HG02571 (cell line): ENCODE results near the gene SLC25A19.
A peak's percentile ranks its signal among the peaks of the same experiment; 100 is the strongest.

Experiments used
- ATAC-seq: cut with Tn5 transposase; IDR thresholded peaks from one replicate; pipeline ENCODE4 v1.9.1; 2021; ENCODE audit warnings: mild to moderate bottlenecking, moderate library complexity; ENCODE audit not compliant: unreplicated experiment

Gene SLC25A19

DNA sequence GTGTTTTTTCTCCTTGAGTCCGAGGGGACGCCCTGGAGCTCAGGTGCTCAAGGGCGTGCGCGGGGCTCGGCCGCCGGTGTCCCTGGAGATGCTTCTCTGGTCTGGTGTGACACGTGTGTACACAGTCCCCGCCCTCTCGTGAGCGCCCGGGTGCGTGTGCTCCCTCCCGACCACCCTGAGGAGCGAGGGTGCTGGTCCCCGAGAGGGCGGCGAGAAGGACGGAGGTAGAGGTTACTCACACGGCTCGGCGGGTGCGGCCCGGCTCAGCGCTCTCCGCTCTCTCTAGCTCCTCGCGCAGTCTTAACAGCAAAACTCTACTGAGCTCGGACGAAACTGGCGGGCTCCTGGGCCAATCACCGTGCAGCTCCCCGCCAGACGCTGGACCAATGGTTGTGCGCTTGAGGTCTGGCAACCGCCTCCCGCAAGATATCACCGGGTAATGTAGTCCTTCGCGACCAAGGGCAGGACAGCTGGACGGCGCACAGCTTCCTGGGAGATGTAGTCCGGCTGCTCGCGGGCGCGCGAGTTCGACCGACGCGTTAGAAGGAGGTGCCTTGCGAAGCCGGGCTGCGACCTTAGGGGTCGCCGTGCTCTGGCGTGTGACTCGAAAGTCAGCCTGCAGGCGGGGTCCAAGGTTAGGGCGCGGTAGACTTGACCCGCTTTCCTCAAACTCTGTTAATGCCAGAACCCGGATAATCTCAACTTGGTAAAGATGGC lies at the start of gene SLC25A19:
Gene SLC25A19, minus strand, starts transcription at position 319 of the 717 bp plus-strand sequence. CDS start 2,669 bp downstream, outside the sequence.
- ATAC-seq: peak; percentile 89

GRCh38 chr17:75338335-75338734 lies 49.1 kb upstream of the SLC25A19 start:
- no peak for ATAC-seq

GRCh38 chr17:75335315-75335714 lies 46.1 kb upstream of the SLC25A19 start:
- ATAC-seq: no peak

- no peak for ATAC-seq
Observed at GRCh38 chr17:75334723-75335122, 45.5 kb upstream of the SLC25A19 start.

- no peak for ATAC-seq
Observed at GRCh38 chr17:75331671-75332070, 42.4 kb upstream of the SLC25A19 start.

- no peak for ATAC-seq
Observed at GRCh38 chr17:75327757-75328156, 38.5 kb upstream of the SLC25A19 start.

- ATAC-seq: no peak
Observed at GRCh38 chr17:75326226-75326848, 37.1 kb upstream of the SLC25A19 start.

DNA sequence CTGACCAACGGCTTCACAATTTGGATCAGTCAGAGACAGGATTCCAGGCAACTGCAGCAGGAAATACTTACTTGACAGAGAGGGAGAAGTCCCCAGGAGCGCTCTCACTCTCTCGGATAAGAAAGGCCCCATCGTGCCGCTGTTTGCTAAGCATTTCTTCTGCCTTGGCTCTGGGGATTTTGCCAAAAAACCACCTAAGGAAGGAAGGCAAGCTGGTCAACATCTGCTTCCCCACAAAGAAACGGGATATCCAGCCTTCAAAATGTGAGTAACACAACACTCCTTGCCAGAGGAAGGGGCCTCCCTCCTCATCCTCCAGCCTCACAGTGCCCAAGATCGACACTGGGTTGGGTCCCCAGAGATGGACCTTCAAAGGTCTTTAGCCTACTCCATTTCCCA lies 36.6 kb upstream of the SLC25A19 start:
- ATAC-seq: no peak

DNA sequence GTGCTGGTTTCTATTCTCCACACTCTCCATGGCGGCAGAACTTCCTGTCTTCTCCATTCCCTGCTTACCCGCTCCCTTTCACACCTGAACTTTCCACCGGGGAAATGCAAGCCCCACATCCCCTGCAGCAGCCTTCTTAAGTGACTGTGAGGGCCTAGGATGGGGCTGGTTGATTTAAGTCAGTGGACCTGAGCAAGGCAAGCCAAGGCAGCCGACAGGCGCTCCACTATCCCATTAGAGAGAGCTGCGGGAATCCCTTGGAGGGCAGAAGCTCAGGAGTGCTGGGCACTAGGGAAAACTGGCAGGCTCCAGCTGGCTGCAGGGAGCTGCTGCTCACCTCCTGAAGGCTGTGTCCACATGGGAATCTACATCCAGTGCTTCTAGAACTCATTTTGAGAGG lies 36.1 kb upstream of the SLC25A19 start:
- no peak for ATAC-seq

GRCh38 chr17:75321506-75321905 lies 32.3 kb upstream of the SLC25A19 start:
- no peak for ATAC-seq

DNA sequence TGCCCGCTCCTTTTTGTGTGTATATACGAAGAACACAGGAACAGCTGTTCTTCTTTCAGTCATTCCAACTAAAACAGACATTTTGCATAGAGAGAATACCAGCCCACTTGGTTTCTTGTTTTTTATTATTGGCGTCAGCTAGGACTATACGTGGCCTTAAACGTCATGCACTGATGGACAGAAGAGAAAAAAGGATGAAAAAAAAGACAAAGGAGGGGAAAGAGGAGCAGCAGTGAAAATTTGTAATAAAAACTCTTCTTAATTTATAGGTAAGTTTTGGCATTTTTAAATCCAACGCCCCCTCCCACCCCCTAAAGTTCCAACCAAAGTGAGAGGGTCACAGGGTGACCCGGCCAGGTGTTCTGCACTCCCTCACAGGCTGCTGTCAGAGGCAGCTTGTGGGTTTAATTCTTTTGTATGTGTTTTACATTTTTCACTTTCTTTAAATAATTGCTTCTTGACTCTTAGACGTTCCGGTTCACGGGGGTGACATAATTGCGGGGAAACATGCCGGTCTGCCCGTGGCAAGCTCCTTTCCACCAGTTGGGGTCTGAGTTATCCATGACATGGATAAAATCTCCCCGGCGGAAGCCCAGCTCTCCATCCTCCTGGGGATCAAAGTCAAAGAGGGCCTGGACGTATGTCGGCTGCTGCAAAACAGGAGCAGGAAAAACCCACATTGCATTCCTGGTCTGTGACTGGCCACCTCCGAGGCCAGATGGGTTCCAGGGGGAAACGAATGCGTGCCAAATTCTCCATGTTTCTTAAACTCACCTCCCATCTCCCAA lies 30.9 kb upstream of the SLC25A19 start:
- peak; percentile 45 for ATAC-seq

- ATAC-seq: no peak
Observed at GRCh38 chr17:75318615-75319222, 29.5 kb upstream of the SLC25A19 start.

- ATAC-seq: no peak
Observed at GRCh38 chr17:75318211-75318610, 29.0 kb upstream of the SLC25A19 start.

- ATAC-seq: no peak
Observed at GRCh38 chr17:75317671-75318070, 28.4 kb upstream of the SLC25A19 start.

DNA sequence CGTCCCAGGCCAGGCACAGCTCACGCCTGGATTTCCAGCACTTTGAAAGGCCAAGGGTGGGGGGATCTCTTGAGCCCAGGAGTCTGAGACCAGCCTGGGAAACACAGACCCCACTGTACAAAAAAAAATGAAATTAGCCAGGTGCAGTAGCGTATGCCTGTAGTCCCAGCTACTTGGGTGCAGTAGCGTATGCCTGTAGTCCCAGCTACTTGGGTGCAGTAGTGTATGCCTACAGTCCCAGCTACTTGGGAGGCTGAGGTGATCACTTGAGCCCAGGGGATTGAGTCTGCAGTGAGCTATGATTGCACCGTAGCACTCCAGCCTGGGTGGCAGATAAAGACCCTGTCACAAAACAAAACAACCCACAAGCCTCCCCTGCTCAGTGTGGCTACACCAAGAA lies 27.0 kb upstream of the SLC25A19 start:
- ATAC-seq: no peak

- ATAC-seq: no peak
Observed at GRCh38 chr17:75315541-75316243, 26.5 kb upstream of the SLC25A19 start.

DNA sequence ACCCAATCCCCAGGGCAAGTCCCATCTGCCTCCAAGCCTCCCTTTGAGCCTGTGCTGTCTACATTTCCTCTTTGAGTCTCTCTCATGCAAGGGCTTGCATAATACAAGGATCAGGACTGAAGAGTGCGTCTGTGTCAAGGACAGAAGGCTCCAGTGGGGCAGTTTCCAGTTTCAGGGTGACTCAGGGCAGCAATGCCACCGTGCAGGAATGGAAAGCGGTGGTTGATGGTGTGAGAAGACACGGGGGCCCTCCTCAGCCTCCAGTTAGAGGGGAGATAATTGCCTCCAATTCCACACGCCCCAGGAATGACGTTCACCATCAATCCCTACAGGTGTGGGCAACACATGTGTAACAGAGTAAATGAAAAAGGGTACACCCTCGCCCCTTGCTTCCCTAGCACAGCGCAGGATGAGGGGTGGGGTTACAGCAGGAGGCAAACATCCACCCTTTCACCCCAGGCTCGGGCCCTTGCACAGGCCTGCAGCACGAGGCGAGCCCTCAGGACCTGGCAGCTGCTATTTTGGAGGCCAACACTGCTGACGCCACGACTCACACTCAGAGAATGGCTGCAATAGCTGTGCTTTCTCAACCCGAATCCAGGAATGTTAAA lies 24.8 kb upstream of the SLC25A19 start:
- ATAC-seq: no peak

- no peak for ATAC-seq
Observed at GRCh38 chr17:75308732-75309629, 19.7 kb upstream of the SLC25A19 start.

DNA sequence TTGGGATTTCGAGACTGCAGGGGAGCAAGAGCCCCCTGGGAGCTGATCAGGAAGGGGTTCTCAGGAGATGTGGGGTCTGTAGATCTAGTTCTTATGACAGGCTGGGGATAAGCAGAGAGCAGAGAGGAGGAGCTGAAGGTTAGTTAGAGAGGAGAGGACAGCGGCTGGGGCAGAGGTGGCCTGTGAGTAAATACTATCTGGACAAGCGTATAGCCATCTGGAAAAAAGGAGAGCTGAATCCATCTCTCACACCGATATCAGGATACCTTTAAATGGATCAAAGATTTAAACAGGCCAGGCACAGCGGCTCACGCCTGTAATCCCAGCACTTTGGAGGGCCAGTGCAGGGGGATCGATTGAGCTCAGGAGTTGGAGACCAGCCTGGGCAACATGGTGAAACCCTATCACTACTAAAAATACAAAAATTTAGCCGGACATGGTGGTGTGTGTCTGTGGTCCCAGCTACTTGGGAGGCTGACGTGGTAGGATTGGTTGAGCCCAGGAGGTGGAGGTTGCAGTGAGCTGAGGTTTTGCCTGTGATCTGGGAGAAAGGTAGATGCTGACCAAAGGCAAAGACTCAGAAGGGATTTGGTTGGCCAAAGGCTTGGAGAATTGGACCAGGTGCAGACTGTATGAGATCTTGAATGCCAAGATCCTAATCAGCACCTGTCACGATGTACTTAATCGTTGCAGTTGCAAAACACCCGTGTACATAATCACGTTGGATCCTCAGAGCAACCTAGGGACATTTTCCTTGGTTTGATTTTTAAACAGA lies 18.9 kb upstream of the SLC25A19 start:
- ATAC-seq: no peak
